NCI-H146 treated with DMSO at 0.1 percent for 48 hours (cell line): ENCODE data around the gene JMY.

ENCODE experiments used
- DNase-seq: peaks from one replicate; lab custom pipeline; 2025; ENCODE audit not compliant: unreplicated experiment; lab: John Stamatoyannopoulos, UW

The JMY gene, protein sequence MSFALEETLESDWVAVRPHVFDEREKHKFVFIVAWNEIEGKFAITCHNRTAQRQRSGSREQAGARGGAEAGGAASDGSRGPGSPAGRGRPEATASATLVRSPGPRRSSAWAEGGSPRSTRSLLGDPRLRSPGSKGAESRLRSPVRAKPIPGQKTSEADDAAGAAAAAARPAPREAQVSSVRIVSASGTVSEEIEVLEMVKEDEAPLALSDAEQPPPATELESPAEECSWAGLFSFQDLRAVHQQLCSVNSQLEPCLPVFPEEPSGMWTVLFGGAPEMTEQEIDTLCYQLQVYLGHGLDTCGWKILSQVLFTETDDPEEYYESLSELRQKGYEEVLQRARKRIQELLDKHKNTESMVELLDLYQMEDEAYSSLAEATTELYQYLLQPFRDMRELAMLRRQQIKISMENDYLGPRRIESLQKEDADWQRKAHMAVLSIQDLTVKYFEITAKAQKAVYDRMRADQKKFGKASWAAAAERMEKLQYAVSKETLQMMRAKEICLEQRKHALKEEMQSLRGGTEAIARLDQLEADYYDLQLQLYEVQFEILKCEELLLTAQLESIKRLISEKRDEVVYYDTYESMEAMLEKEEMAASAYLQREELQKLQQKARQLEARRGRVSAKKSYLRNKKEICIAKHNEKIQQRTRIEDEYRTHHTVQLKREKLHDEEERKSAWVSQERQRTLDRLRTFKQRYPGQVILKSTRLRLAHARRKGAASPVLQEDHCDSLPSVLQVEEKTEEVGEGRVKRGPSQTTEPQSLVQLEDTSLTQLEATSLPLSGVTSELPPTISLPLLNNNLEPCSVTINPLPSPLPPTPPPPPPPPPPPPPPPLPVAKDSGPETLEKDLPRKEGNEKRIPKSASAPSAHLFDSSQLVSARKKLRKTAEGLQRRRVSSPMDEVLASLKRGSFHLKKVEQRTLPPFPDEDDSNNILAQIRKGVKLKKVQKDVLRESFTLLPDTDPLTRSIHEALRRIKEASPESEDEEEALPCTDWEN

DNA sequence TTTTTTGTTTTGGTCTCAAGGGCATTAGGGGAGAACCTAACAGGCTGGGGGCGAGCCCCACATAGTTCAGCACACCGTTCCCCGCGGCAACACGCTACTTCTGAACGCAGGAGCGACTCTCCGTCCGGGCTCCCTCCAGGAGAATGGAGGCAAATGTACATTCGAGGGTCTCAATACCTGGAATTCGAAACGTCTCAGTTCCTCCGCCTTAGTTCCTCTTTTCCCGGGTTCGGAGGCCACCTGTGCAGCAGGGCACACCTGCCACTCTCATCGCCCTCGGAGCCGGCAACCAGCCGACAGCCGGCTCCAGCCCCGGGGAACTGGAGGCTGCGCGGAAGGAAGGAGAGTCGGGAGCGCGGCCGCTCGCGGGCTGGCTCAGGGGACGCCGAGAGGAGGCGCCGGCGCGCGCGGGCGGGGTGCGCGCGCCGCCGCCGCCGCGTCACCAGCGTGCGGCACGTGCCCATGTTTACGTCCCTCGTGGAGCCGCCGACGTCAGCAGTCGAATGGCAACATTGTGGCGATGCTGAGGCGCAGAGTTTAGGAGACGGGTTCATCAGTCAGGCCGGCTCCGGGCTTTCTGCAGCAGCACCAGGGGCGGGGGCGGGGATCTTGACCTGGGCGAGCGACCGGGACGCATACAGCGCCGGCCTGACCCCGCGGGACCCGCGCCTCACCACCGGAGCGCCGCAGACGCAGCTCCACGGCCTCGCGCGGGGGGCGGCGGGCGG is at the start of gene JMY:
JMY (plus strand) TSS at position 498 of the 728 bp plus-strand sequence. CDS start 520 bp downstream, outside the sequence.
- DNase-seq: peak; percentile 85

DNA sequence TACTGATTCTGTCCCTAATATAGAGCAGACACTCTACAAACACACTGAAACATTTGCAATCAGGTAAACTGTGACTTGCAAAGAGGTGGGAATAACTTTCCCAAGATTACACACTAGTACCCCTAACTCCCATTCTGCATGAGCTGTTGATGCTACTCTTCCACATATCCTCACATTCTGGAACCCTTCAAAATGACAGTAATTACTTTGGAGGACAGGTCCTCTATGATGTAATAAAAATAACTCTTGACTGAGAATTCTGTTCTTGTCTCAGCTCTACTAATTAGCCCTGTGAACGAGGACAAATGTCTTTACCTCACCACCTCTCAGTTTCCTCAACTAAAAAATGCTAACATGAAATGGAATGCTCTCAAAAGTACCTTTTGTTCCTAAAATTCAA is 49.5 kb upstream of the JMY start:
- DNase-seq: no peak

DNA sequence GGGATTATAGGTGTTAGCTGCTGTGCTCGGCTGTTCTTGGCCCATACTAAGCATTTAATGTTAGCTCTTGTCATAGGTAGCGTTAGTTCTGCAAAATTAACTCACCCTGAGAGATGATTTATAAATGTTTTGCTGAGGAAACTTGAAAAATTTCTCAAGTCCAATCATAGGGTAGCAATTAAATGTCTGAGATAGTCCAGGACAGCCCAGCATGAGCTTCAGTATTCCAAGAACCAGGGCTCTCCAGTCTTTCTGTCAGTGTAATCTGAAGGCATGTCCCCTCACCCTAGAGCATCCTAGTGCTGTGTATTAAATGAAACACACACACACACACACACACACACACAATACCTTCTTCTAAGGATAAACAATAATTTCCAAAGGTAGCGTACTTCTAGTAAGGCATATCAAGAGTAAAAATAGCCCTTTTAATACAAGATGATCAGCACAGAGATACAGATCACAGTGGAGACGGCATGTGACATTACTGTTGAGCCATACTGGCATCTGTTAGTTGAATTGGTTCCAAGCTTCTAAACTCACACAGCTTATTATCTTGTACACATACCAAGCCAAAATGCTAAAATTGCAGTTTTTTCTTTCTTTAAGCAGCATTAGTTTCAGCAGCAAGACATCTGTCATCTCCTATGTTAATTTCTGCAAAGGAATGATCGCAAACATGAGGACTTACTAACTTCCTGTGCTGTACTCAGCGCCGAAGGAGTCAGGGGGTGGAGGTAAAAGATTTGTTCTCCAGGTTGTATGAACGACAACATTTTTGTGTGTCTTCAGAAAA is 46.3 kb upstream of the JMY start:
- DNase-seq: no peak

DNA sequence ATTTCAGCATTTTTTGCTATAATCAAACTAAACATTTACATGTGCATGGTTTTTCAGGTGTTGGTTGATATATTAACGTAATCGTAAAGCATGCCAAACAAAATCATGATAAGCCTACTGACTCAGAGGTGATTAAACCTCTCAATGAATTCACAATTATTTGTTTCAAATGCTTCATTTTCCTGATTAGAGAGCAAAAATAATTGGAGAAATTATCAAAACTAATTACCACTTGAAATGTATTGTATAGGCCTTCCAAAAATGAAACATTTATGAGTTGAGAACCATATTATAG is 45.7 kb upstream of the JMY start:
- no peak for DNase-seq

DNA sequence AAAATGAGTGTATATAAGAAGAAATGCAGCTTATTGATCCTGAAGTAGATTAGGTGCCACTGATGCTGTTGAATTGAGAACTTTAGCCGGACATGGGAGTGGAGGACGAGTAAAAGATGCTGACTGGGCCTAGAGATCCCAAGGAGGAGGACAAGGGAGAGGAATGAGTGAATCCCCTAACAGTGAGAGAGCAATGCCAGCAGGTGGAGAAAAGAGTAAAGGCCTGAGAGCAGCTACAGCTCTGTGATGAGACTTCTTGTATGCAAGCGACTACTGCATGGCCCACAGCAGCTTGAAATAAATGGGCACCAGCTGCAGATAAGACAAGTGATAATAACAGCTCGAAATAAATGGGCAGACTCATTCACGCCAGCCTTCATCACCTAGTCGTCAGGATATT is 44.5 kb upstream of the JMY start:
- DNase-seq: no peak

DNA sequence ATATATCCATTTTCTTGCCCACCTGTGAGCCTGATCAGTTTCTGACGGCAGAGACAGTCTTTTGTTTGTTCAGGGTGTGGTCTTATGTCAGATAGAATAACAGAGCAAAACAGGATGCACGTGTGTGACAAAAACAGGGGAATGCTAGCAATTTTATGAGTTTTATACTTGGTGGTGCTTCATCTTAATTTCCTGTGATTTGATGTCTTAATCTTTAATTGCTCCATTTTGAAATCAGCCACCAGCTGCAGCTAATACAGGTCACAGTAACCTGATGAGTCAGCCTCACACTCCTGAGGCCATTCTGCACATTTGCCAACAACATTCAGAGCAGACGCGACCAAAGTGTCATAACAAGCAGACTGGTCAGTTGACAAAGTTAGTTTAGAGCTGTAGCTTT is 42.3 kb upstream of the JMY start:
- DNase-seq: no peak

DNA sequence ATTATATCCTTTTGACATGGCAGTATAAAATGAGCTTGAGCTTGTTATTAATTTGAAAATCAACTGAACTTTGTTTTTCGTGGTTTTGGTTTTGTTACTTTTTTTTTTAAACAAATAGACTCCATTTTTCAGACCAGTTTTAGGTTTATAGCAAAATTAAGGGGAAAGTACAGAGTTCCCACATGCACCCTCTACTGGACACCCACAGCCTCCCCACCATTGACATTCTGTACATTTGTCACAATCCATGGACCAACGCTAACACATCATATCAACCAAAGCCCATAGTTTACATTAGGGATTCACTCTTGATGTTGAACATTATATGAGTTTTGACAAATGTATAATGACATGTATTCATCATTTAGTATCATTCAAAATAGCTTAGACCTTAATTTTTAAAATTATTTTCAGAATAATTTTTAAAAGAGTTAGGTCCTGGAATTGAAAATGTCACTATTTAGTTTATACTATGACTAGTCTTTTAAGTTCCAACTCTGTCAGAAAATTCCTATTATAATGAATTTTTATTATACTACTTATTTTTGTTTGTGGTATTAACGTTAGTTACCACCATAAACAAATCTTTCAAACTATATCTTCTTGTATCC is 35.3 kb upstream of the JMY start:
- DNase-seq: no peak

DNA sequence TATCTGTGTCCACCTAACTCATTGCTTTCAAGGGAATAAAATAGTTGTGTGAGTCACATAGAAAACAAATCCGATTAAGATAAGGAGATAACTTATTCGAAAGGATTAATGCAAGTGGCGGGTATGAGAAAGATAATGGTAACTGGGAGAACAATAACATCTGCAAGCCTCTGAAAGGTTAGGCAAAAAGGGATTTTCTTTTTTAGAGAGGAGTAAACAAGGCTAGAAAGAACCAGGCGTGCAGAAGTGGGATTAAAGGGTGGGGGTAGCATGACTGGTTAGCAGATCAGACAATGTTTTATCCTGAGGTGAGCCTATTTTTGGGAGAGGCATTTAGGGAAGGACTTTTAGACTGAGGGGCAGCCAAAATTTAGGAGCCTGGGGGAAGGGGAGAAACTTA is 34.7 kb upstream of the JMY start:
- DNase-seq: no peak

DNA sequence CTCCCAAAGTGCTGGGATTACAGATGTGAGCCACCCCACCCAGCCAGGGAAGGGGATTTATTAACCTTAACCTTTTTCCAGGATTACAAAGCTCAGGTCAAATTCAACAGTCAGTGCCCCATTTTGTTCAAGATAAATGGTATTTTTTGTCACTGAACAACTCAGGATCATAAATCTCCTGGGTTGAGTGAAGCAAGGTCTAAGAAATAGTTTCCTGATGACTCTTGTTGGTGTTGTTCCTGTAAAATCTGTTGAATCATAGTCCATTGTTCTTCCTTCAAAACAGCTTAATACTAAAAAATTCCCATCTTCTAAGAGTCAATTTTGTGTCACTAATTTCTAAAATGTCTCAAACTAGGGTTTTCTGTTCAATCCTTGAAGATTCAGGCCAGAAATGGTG is 33.9 kb upstream of the JMY start:
- no peak for DNase-seq

DNA sequence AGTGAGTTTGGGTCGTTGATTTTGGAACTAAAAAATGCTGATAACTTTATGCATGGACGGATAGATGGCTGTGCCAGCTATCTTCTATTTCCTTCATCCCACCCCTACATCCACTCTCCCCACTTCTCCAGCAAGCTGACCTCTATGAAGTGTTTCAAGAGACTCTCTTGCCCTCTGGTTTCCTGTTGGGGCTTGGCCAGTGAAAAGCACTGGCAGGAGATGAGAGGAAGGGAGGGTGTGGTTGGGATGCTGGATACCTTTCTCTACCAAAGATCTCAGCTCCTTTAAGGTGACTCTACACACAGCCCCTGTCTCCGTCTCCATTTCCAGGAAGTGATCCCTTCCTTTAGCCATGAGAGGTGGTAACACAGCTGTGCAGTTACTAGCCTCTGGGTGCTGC is 30.0 kb upstream of the JMY start:
- no peak for DNase-seq

DNA sequence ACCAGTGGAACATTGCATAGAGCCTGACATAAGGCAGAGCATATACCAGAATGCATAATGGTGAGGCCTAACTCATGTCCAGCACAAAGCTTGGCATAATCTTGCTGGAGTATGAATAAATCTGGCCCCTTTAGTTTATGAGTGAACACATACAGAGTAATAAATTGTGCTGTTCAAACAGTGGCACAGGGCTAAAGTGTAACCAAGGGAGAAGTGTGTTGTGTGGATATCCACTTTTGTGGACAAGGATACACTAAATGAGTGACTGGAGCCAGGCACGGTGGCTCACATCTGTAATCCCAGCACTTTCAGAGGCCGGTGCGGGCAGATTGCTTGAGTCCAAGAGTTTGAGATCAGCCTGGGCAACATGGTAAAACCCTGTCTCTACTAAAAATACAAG is 29.4 kb upstream of the JMY start:
- no peak for DNase-seq

DNA sequence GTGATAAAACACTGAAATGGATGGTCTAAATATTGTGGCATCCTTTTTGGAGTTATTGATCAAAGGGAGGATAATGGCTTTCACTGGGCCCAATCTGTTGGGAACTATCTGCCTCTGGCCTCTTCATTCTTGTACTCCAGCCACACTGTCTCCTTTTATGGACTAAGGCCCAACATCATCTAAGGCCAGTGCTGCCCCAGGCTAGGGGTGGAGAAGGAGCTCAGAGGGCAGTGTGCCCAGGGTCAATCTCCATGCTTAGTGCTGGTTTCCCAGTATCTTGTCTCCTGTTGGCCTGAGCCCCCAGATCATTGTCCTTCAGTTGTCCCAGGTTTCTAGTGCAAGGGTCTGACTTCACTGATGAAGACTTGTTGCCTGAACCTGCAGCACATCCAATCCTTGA is 26.4 kb upstream of the JMY start:
- no peak for DNase-seq

DNA sequence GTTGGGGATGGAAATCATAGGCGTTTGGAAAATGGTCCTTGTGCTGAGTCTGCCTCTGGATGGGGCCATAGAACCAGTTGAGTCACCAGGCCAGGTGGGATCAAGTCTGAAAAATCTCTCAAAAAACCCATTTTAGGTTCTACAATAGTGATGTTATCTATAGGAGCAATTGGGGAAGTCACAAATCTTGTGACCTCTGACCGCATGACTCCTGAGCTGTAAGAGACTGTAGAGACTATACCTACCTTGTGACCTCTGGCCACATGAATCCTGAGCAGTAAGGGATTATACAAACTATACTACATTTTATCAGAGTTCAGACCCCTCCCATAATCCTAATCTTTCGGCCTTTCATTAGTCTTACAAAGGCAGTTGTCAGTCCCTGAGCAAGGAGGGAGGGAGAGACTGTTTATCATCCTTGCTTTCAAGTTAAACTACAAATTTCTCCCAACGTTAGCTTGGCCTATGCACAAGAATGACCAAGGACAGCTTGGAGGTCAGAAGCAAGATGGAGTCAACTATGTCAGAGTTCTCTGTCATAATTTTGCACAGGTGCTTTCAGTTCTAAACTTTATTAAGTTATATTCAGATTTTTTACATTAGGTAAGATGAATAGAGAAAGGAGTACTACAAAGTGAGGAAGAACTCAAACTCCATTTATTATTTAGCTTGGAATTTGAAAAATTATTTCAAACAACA is 11.5 kb upstream of the JMY start:
- DNase-seq: no peak

DNA sequence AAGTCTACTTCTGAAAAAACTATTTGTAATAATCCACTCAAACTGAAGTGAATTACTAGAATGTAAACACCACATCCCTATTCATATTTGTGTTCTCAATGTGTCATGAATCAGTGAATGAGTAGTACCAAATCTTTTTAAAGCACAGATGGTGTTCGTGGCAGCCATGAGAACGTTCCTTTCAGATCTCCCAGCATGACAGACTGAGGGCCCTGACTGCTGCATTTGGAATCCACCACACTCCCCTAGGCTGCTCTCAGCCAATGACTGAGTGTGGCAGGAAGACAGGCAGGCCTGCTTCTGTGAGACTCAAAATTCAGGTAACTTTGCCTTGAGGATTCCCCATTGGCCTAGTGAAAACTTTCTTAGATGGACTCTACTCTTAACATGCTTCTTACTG is 10.9 kb upstream of the JMY start:
- DNase-seq: no peak

DNA sequence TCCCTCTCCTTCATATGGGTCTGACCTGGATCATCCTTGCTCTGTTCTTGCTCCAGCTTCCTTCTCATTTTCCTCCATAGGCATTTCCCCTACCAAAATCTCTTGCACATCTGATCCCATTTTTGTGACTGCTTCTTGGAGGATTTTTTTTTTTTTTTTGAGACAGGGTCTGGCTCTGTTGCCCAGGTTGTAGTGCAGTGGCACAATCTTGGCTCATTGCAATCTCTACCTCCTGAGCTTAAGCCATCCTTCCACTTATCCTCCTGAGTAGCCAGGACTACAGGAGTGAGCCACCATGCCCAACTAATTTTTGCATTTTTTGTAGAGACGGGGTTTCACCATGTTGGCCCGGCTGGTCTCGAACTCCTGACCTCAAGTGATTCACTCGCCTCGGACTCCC is 10.5 kb upstream of the JMY start:
- no peak for DNase-seq

DNA sequence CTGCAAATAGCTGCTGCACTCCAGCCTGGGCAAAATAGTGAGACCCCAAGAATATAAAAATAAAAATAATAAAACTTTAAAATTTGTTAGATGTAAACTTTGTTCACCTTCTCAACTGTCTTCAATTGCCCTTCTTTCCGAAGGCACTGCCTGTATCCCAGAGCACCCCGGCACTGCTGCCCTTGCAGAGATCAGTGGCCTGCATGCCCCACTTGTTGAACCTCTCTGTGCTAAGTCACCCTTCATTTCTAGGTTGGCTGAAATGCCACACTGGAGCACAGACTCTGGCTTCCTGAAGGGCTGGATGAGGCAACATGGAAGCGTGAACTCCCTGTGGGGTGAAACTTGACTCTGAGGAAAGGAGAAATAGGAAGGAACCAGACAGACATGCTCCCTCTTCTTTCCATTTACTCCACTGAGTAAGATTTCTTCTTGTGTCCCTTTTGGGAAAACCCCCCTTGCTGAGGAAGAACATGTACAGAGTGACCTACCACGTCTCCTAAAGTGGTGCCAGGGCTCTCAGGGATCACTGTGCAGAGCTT is 8.4 kb upstream of the JMY start:
- DNase-seq: no peak

DNA sequence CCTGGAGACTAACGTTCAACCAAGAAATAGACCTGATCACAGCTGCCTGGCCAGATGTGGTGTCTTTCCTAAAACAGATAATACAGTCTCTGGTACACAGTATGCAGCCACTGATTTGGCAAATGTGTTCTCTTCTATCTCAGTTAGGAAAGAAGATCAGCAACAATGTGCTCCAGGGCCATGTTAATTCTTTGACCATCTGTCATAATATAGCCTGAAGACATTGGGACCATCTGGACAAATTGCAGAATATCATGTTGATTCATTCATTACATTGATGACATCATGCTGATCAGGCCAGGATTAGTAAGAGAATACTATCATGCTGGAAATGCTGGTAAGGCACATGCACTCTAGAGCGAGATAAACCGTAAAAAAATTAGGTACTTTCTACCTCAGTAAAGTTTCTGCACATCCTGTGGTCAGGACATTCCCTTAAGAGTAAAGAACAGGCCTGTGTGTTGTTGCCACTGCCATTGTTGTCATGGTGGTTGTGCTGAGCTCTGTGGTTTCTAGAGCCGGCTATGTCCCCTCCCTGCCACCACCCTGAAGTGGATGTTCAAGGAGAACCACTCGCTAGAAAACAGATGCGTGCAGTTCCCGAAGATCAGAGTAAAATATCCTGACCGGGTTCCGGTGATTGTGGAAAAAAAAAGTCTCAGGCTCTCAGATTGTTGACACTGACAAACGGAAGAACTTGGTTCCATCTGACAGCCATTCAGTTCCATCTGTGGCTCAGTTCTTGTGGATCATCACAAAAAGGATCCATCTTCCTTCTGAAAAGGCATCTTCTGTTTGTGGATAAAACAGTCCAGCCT is 6.4 kb upstream of the JMY start:
- peak; percentile 47 for DNase-seq

DNA sequence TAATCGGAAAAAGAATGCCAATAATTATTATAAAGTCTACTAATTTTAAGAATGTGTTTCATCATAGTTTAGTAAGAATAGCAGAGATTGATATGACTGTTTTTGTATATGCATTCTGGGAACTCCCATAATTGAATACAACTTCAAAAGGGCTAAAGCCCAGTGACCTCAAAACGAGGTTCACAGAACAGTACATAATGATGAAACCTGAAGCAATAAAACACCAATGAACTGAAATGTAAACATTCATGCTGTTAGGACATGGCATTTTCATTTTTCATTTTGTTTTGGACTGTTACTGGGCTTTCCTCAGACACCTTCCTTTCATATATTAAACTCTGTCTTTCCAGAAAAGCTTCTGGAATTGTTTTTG is 684 bp upstream of the JMY start:
- no peak for DNase-seq
